GM12878 (cell line): Measurements from ENCODE around the gene KLHDC2. TPM values are rescaled to one million over a fixed set of nuclear protein-coding genes. Genes with fewer than 3 reads are reported as not detected.

Source experiments
- ATAC-seq: fragments of 200-7000 bp; cut with Tn5 transposase; 3 replicates; pipeline ENCODE4 v1.9.1; 2020; ENCODE audit warnings: mild to moderate bottlenecking, moderate library complexity
- BruUV-seq: library from RNA; stranded (reverse); fragments of 400-500 nt; replicated peaks from 2 replicates; lab custom pipeline; 2021; lab: Mats Ljungman, UMichigan
- CTCF ChIA-PET: fragments of 300-600 bp; sonication (Branson Sonifier 250); formaldehyde crosslinking; extraction: SDS; loops from one replicate; lab custom pipeline; 2021; ENCODE audit warnings: inconsistent platforms; lab: Yijun Ruan, JAX
- POLR2A ChIA-PET: fragments of 350-600 bp; formaldehyde crosslinking; extraction: SDS; loops from one replicate; lab custom pipeline; 2021; ENCODE audit warnings: inconsistent platforms; lab: Charles Lee
- RAD21 ChIA-PET: fragments of 300-600 bp; sonication (Branson Sonifier 250); formaldehyde crosslinking; loops from one replicate; lab custom pipeline; 2023; ENCODE audit warnings: antibody characterized with exemption; ENCODE audit not compliant: unreplicated experiment; lab: Charles Lee
- SMC1A ChIA-PET: fragments of 300-600 bp; sonication (Branson Sonifier 250); formaldehyde crosslinking; loops from one replicate; lab custom pipeline; 2023; ENCODE audit not compliant: unreplicated experiment, uncharacterized antibody; lab: Charles Lee
- DNase-seq: peaks from one replicate; pipeline ENCODE4 v3.0.0-alpha.2; 2011; ENCODE audit warnings: low read depth, low spot score
- FAIRE-seq: peaks from 3 replicates; lab custom pipeline; 2011; peaks lifted over from hg19 to GRCh38; lab: Jason Lieb, UNC
- H2AFZ ChIP-seq: 2 replicates; pipeline ENCODE4 v1.6.0; 2011; ENCODE audit warnings: low read depth, low read length, control low read depth; ENCODE audit not compliant: control insufficient read depth
- H3K27ac ChIP-seq: 2 replicates; pipeline ENCODE4 v1.5.1; 2011; ENCODE audit warnings: control low read depth; ENCODE audit not compliant: control insufficient read depth, insufficient read depth
- H3K27me3 ChIP-seq, 2 experiments: replicated peaks in 1 of 2; 2 replicates each; pipeline versions ENCODE4 v1.6.0 to v1.6.1; 2011; ENCODE audit warnings: low read length in 1 of 2; ENCODE audit not compliant: control insufficient read depth in 2 of 2, insufficient read depth in 2 of 2
- H3K36me3 ChIP-seq, 2 experiments: 2 replicates each; pipeline ENCODE4 v1.5.1; 2011; ENCODE audit warnings: low read length in 1 of 2; ENCODE audit not compliant: control insufficient read depth in 2 of 2, insufficient read depth in 2 of 2
- H3K4me1 ChIP-seq: 2 replicates; pipeline ENCODE4 v1.6.1; 2011; ENCODE audit warnings: mild to moderate bottlenecking, low read length, moderate library complexity, mixed read lengths; ENCODE audit not compliant: control insufficient read depth, insufficient read depth
- H3K4me2 ChIP-seq: 2 replicates; pipeline ENCODE4 v1.6.0; 2011; ENCODE audit warnings: control low read depth; ENCODE audit not compliant: control insufficient read depth, insufficient read depth
- H3K4me3 ChIP-seq: fragments of 200-600 bp; sonication (generic); 2 replicates; pipeline ENCODE4 v1.5.1; 2016
- H3K79me2 ChIP-seq: 2 replicates; pipeline ENCODE4 v1.6.0; 2011; ENCODE audit warnings: low read length; ENCODE audit not compliant: control insufficient read depth, insufficient read depth
- H3K9ac ChIP-seq: 2 replicates; pipeline ENCODE4 v1.8.0; 2011; ENCODE audit warnings: low read length, control low read depth, mixed read lengths; ENCODE audit not compliant: control insufficient read depth, insufficient read depth
- H3K9me3 ChIP-seq: replicated peaks from 3 replicates; pipeline ENCODE4 v1.5.1; 2011; ENCODE audit warnings: mild to moderate bottlenecking, low read length; ENCODE audit not compliant: control insufficient read depth, insufficient read depth
- H4K20me1 ChIP-seq: 2 replicates; pipeline ENCODE4 v1.6.0; 2011; ENCODE audit not compliant: control insufficient read depth, insufficient read depth
- BRCA1 ChIP-seq: IDR thresholded peaks from 2 replicates; pipeline ENCODE4 v1.6.1; 2011; ENCODE audit warnings: low read depth, low read length, improper control_type of control experiment
- DPF2 ChIP-seq: fragments of 450-650 bp; IDR thresholded peaks from 2 replicates; pipeline ENCODE4 v1.6.1; 2017; ENCODE audit warnings: mild to moderate bottlenecking
- KAT2A ChIP-seq: conservative IDR thresholded peaks from 2 replicates; pipeline ENCODE4 v1.6.1; 2011; ENCODE audit warnings: low read depth, low read length; ENCODE audit not compliant: control insufficient read depth
- NBN ChIP-seq: fragments of 450-650 bp; IDR thresholded peaks from 2 replicates; pipeline ENCODE4 v1.6.1; 2016
- NFIC ChIP-seq: IDR thresholded peaks from 2 replicates; pipeline ENCODE4 v1.6.1; 2012; ENCODE audit warnings: low read depth, mild to moderate bottlenecking, inconsistent platforms, low read length, moderate library complexity
- NRF1 ChIP-seq: conservative IDR thresholded peaks from 2 replicates; pipeline ENCODE4 v1.6.1; 2011; ENCODE audit warnings: mild to moderate bottlenecking, low read depth, low read length, improper control_type of control experiment
- POLR2A ChIP-seq: IDR thresholded peaks from 2 replicates; pipeline ENCODE4 v1.6.1; 2011; ENCODE audit warnings: low read depth, mild to moderate bottlenecking, low read length
- POU2F2 ChIP-seq: IDR thresholded peaks from 3 replicates; pipeline ENCODE4 v1.6.1; 2011; ENCODE audit warnings: low read depth, mild to moderate bottlenecking, low read length, borderline replicate concordance
- RBBP5 ChIP-seq: fragments of 200-600 bp; sonication (generic); conservative IDR thresholded peaks from 2 replicates; pipeline ENCODE4 v1.6.1; 2016
- SPI1 ChIP-seq: IDR thresholded peaks from 2 replicates; pipeline ENCODE4 v1.6.1; 2011; ENCODE audit warnings: low read depth, mild to moderate bottlenecking, low read length, moderate library complexity, borderline replicate concordance; ENCODE audit not compliant: insufficient read depth
- SUPT20H ChIP-seq: IDR thresholded peaks from 2 replicates; pipeline ENCODE4 v1.6.1; 2011; ENCODE audit warnings: low read depth, mild to moderate bottlenecking, low read length, moderate library complexity, borderline replicate concordance; ENCODE audit not compliant: control insufficient read depth
- WGBS: methylation state at CpG from one replicate; pipeline ENCODE4 v1.1.6; 2016; ENCODE audit warnings: low lambda C conversion rate; ENCODE audit not compliant: insufficient replicate concordance, insufficient coverage; ENCODE audit errors: missing lambda C conversion rate; 5-methylcytosine and 5-hydroxymethylcytosine counted together
- in situ Hi-C: fragments of 300-500 bp; cut with MboI; formaldehyde crosslinking; loops from 9 replicates; pipeline ENCODE4 v1.14.3; 2018; ENCODE audit warnings: mixed read lengths
- intact Hi-C: fragments of 100-400 bp; cut with micrococcal nuclease; formaldehyde crosslinking; loops from one replicate; pipeline ENCODE4 v1.14.2; 2022; ENCODE audit not compliant: unreplicated experiment
- polyA plus RNA-seq, 11 experiments: library from polyadenylated mRNA; depleted of rRNA in 4 of 11; unstranded in 6 of 11; stranded (reverse) in 5 of 11; fragments of >200 nt; fragmentation: Nextera tagmentation in 4 of 11; fragmentation: Illumina TruSeq in 1 of 11; extraction: Ambion mirVana in 4 of 11; extraction: Trizol in 1 of 11; gene quantifications; 1 replicate in 1 of 11; 2 replicates in 10 of 11; pipeline versions ENCODE4 v1.2.1 to v1.2.3, GENCODE V29; 2011 to 2016; ENCODE audit warnings: inconsistent platforms in 2 of 11, missing spikeins in 2 of 11, low read depth in 1 of 11
- total RNA-seq, 4 experiments: library from RNA; depleted of rRNA in 3 of 4; stranded (reverse); fragments of >200 nt in 3 of 4; fragmentation: Illumina TruSeq in 1 of 4; extraction: Trizol in 1 of 4; gene quantifications; 2 replicates each; pipeline versions ENCODE4 v1.2.1 to v1.2.3, GENCODE V29; 2013 to 2021
- TF ChIP-seq, protein P1 (sequence below): fragments of 450-650 bp; IDR thresholded peaks from 2 replicates; pipeline ENCODE4 v1.6.1; 2017; ENCODE audit warnings: mild to moderate bottlenecking
- TF ChIP-seq, protein P2 (sequence below): fragments of 450-650 bp; IDR thresholded peaks from 2 replicates; pipeline ENCODE4 v1.6.1; 2017; ENCODE audit warnings: mild to moderate bottlenecking, low read depth, inconsistent platforms; ENCODE audit not compliant: poor library complexity, severe bottlenecking
- TF ChIP-seq, protein P3 (sequence below): IDR thresholded peaks from 2 replicates; pipeline ENCODE4 v1.6.1; 2011; ENCODE audit warnings: borderline replicate concordance, low read depth, mild to moderate bottlenecking, moderate library complexity, low read length; ENCODE audit not compliant: insufficient read depth, poor library complexity, severe bottlenecking

The KLHDC2 gene
- total and polyA plus RNA-seq, 10 of the 15 experiments (the other 5 are each of a cell fraction or from before 2014, with no cell fraction given) = 6.0 to 45.0 (median 24.7) TPM

DNA sequence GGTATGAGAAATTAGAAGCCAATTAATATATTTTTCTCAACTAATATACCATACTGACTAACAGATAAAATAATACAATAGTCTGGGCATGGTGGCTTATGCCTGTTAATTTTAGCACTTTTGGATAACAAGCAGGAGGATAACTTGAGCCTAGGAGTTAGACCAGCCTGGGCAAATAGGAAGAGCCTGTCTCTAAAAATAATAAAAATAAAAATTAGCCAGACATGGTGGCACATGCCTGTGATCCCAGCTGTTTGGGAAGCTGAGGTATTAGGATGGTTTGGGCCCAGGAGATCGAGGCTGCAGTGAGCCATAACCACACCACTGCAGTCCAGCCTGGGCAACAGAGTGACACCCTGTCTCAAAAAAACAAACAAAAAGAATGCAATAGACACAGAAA, 24.7 kb downstream of the KLHDC2 start:
- Histone ChIP-seq H3K9me3 (no peaks in the 10 kb centered on the region), H3K4me1 (no peaks in the 10 kb centered on the region), H3K79me2 (no peaks in the 10 kb centered on the region), H2AFZ (no peak overlapping the region), H4K20me1 (no peaks in the 10 kb centered on the region), H3K36me3 (peaks cover 0 to 30% of the 10 kb centered on the region in 2 experiments; a peak in 3 of 4 replicates), H3K9ac (no peak overlapping the region), H3K27me3 (no peaks in the 10 kb centered on the region), H3K4me3 (no peak overlapping the region), H3K27ac (no peak overlapping the region), H3K4me2 (no peak overlapping the region)
- 0% methylated on average over 1 of the region's 1 CpG for WGBS
- ChIA-PET CTCF (no interaction called here), SMC1A (no interaction called here), RAD21 (no interaction called here), POLR2A (no interaction called here)
- TF ChIP-seq NRF1 = no peak
- TF ChIP-seq, protein P1, sequence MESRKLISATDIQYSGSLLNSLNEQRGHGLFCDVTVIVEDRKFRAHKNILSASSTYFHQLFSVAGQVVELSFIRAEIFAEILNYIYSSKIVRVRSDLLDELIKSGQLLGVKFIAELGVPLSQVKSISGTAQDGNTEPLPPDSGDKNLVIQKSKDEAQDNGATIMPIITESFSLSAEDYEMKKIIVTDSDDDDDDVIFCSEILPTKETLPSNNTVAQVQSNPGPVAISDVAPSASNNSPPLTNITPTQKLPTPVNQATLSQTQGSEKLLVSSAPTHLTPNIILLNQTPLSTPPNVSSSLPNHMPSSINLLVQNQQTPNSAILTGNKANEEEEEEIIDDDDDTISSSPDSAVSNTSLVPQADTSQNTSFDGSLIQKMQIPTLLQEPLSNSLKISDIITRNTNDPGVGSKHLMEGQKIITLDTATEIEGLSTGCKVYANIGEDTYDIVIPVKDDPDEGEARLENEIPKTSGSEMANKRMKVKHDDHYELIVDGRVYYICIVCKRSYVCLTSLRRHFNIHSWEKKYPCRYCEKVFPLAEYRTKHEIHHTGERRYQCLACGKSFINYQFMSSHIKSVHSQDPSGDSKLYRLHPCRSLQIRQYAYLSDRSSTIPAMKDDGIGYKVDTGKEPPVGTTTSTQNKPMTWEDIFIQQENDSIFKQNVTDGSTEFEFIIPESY = no peak
- TF ChIP-seq DPF2 = no peak
- no TSS peak for BruUV-seq
- DNase-seq (no peak), ATAC-seq (no peak), FAIRE-seq (no peak)
- in situ Hi-C loops = no loop called here
- intact Hi-C loops = no loop called here

DNA sequence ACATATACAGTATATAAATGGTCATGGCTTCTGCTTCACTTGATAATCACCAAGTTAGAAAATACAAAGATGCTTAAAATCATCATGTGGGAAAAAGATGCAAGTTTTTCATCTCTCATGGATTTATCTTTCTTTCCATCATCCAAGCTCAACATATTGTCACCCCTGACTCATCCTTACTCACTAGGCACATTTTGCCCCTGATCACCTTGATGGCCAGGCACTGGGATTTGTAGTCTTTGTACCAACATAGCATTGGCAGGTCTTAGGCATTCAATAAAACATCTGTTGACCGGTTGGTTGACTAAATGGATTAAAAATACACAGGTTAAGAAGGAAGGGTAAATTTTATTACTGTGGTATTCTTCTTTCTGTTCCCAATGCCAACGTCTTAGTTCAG, 28.1 kb downstream of the KLHDC2 start:
- RAD21 ChIA-PET = no interaction called here
- H3K9ac ChIP-seq = no peak overlapping the region
- H4K20me1 ChIP-seq = no peaks in the 10 kb centered on the region
- no peaks in the 10 kb centered on the region for H3K27me3 ChIP-seq
- no peak overlapping the region for H2AFZ ChIP-seq
- no peak overlapping the region for H3K4me3 ChIP-seq
- CTCF ChIA-PET = interaction anchor here (1.7 kb wide), 1 partner anchor 15 kb away, joined by 3 read pairs; no protein-coding TSS in a partner anchor
- SMC1A ChIA-PET = no interaction called here
- in situ Hi-C loops (no loop called here), intact Hi-C loops (no loop called here)
- no peaks in the 10 kb centered on the region for H3K4me1 ChIP-seq
- H3K36me3 ChIP-seq = peaks cover 6 to 31% of the 10 kb centered on the region in 2 experiments
- POLR2A ChIA-PET = interaction anchor here (1.3 kb wide), 1 partner anchor 15 kb away, joined by 7 read pairs; no protein-coding TSS in a partner anchor
- H3K9me3 ChIP-seq = no peaks in the 10 kb centered on the region
- H3K79me2 ChIP-seq = no peaks in the 10 kb centered on the region
- 50% methylated on average over 2 of the region's 2 CpGs for WGBS
- H3K4me2 ChIP-seq = no peak overlapping the region
- no TSS peak for BruUV-seq
- no peak for FAIRE-seq
- ATAC-seq = no peak
- no peak for DNase-seq
- no peak overlapping the region for H3K27ac ChIP-seq
- TF ChIP-seq POLR2A (no peak), BRCA1 (no peak), SUPT20H (no peak), RBBP5 (no peak), NFIC (no peak), SPI1 (no peak), NBN (no peak), KAT2A (no peak), POU2F2 (no peak)
- TF ChIP-seq, protein P2, sequence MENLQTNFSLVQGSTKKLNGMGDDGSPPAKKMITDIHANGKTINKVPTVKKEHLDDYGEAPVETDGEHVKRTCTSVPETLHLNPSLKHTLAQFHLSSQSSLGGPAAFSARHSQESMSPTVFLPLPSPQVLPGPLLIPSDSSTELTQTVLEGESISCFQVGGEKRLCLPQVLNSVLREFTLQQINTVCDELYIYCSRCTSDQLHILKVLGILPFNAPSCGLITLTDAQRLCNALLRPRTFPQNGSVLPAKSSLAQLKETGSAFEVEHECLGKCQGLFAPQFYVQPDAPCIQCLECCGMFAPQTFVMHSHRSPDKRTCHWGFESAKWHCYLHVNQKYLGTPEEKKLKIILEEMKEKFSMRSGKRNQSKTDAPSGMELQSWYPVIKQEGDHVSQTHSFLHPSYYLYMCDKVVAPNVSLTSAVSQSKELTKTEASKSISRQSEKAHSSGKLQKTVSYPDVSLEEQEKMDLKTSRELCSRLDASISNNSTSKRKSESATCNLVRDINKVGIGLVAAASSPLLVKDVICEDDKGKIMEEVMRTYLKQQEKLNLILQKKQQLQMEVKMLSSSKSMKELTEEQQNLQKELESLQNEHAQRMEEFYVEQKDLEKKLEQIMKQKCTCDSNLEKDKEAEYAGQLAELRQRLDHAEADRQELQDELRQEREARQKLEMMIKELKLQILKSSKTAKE = no peak
- TF ChIP-seq, protein P3, sequence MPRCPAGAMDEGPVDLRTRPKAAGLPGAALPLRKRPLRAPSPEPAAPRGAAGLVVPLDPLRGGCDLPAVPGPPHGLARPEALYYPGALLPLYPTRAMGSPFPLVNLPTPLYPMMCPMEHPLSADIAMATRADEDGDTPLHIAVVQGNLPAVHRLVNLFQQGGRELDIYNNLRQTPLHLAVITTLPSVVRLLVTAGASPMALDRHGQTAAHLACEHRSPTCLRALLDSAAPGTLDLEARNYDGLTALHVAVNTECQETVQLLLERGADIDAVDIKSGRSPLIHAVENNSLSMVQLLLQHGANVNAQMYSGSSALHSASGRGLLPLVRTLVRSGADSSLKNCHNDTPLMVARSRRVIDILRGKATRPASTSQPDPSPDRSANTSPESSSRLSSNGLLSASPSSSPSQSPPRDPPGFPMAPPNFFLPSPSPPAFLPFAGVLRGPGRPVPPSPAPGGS = no peak
